Choroid plexus epithelial cell (primary cell): ENCODE data around the gene ARHGAP27.

Experiments used
- DNase-seq: peaks from one replicate; pipeline ENCODE4 v3.0.0-alpha.2; 2010; ENCODE audit warnings: low read depth
- H3K4me3 ChIP-seq: 2 replicates; pipeline ENCODE4 v1.5.1; 2011; ENCODE audit warnings: low read depth, mild to moderate bottlenecking, control low read depth, low read length, moderate library complexity
- CTCF ChIP-seq: conservative IDR thresholded peaks from 2 replicates; pipeline ENCODE4 v1.5.1; 2011; ENCODE audit warnings: low read depth, mild to moderate bottlenecking, control low read depth, inconsistent platforms, low read length, moderate library complexity

ARHGAP27 gene

GRCh38 chr17:45411348-45412105 is 21.1 kb downstream of the ARHGAP27 start:
- DNase-seq, result no peak
- no peak overlapping the region for H3K4me3 ChIP-seq
- TF ChIP-seq CTCF, result no peak

GRCh38 chr17:45410144-45411091 is 22.3 kb downstream of the ARHGAP27 start:
- DNase-seq, result no peak
- no peak for TF ChIP-seq CTCF
- no peak overlapping the region for H3K4me3 ChIP-seq

GRCh38 chr17:45409659-45410076 is 23.0 kb downstream of the ARHGAP27 start:
- DNase-seq, result no peak
- H3K4me3 ChIP-seq, result no peak overlapping the region
- no peak for TF ChIP-seq CTCF

- peak; percentile 9 for DNase-seq
- TF ChIP-seq CTCF, result no peak
- H3K4me3 ChIP-seq, result no peak overlapping the region
These were observed 23.9 kb downstream of the ARHGAP27 start for GRCh38 chr17:45408611-45409421.

- no peak for TF ChIP-seq CTCF
- no peak overlapping the region for H3K4me3 ChIP-seq
- no peak for DNase-seq
These were observed 26.6 kb downstream of the ARHGAP27 start for GRCh38 chr17:45406107-45406506.

GRCh38 chr17:45405250-45406086 is 27.2 kb downstream of the ARHGAP27 start:
- H3K4me3 ChIP-seq, result peak overlapping the region; percentile 42
- DNase-seq, result peak; percentile 19
- no peak for TF ChIP-seq CTCF
